Fibroblast of lung (primary cell): ENCODE measurements around the gene ADAMTS14.

ENCODE experiments used
- EZH2 ChIP-seq: IDR thresholded peaks from 2 replicates; pipeline ENCODE4 v1.5.1; 2012; ENCODE audit warnings: low read length, control low read depth, mild to moderate bottlenecking; ENCODE audit errors: missing control alignments
- TF ChIP-seq, protein P1 (sequence below), 2 donors: IDR thresholded peaks in 1 of 2; conservative IDR thresholded peaks in 1 of 2; 1 replicate in 1 of 2; 2 replicates in 1 of 2; pipeline ENCODE4 v1.5.1; 2011 to 2012; ENCODE audit warnings: low read length in 2 of 2, control low read depth in 1 of 2, inconsistent platforms in 1 of 2, low read depth in 1 of 2, mild to moderate bottlenecking in 1 of 2

DNA sequence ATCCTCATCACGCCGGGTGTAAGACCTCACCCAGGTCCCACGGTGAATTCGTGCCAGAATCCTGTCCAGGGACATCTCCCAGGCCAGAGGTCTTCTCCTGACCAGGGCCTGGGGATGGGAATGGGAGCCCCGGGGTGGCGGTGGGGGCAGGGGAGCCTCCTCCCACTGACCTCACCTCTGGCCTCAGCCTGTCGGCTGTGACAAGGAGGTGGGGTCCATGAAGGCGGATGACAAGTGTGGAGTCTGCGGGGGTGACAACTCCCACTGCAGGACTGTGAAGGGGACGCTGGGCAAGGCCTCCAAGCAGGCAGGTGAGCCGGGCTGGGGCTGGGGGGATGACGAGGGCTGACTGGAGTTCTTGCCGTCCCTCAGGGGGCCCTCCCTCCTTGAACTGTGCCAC, 71.6 kb downstream of the ADAMTS14 start:
- TF ChIP-seq, protein P1, sequence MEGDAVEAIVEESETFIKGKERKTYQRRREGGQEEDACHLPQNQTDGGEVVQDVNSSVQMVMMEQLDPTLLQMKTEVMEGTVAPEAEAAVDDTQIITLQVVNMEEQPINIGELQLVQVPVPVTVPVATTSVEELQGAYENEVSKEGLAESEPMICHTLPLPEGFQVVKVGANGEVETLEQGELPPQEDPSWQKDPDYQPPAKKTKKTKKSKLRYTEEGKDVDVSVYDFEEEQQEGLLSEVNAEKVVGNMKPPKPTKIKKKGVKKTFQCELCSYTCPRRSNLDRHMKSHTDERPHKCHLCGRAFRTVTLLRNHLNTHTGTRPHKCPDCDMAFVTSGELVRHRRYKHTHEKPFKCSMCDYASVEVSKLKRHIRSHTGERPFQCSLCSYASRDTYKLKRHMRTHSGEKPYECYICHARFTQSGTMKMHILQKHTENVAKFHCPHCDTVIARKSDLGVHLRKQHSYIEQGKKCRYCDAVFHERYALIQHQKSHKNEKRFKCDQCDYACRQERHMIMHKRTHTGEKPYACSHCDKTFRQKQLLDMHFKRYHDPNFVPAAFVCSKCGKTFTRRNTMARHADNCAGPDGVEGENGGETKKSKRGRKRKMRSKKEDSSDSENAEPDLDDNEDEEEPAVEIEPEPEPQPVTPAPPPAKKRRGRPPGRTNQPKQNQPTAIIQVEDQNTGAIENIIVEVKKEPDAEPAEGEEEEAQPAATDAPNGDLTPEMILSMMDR (conservative IDR thresholded peaks at IDR 0.05 in 1 of 2, IDR thresholded peaks at IDR 0.05 in 1 of 2; ENCODE audit: low read depth in 1 of 2, low read length in 2 of 2), result no peak
- TF ChIP-seq EZH2, result no peak
